Lower leg skin (tissue), 4 donors: ENCODE results near the gene EHD4. TPM values are rescaled to one million over a fixed set of nuclear protein-coding genes. Genes with fewer than 3 reads are reported as not detected.

Experiments
- DNase-seq, 2 donors: peaks; one replicate each; pipeline ENCODE4 v3.0.0-alpha.2; 2019; ENCODE audit warnings: low spot score in 2 of 2
- H3K4me3 ChIP-seq: fragments of 200-600 bp; sonication (generic); 2 replicates; pipeline ENCODE4 v1.5.1; 2017; ENCODE audit warnings: mild to moderate bottlenecking, low read depth; ENCODE audit not compliant: poor library complexity, severe bottlenecking
- POLR2A ChIP-seq, 2 donors: fragments of 450-650 bp; IDR thresholded peaks; one replicate each; pipeline ENCODE4 v1.6.1; 2016 to 2017; ENCODE audit warnings: antibody characterized with exemption in 2 of 2, mild to moderate bottlenecking in 1 of 2, moderate library complexity in 1 of 2
- WGBS, 2 donors: methylation state at CpG; one replicate each; pipeline ENCODE4 v1.1.5; 2018; 5-methylcytosine and 5-hydroxymethylcytosine counted together
- intact Hi-C: fragments of 100-400 bp; cut with DNase I; formaldehyde crosslinking; loops from one replicate; pipeline ENCODE4 v1.15.0; 2023; ENCODE audit warnings: low total_unique reads
- total RNA-seq, 4 donors: library from RNA; depleted of rRNA; stranded (reverse); fragments of >200 nt; gene quantifications; one replicate each; pipeline ENCODE4 v1.1.0, GENCODE V29; 2016
- TF ChIP-seq, protein P1 (sequence below), 3 donors: fragments of 450-650 bp; IDR thresholded peaks; one replicate each; pipeline ENCODE4 v1.5.1; 2016; ENCODE audit warnings: antibody characterized with exemption in 3 of 3, mild to moderate bottlenecking in 3 of 3, moderate library complexity in 2 of 3

Gene EHD4
- total RNA-seq, 4 donors from 2014 or later, result 19.6 to 27.3 (median 23.3) TPM

DNA sequence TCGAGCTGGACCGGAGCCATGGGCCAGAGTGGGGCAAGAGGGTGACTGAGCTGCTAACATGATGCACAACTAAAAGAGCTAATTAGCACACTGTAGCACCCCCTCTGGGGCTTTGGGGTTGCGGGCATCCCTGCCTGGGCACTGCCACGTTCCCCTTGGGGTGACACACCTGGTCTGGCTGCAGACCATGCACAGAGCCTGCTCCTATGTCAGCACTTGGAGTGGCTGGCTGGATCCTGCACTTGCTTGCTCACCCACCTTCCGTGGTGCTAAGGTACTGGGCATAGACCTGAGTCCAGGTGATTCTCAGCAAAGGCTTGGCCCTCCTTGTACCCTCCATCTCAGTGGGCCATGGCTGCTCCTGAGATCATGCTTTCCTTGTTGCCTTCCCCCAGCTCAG lies 65.7 kb downstream of the EHD4 start:
- DNase-seq, result no peak
- TF ChIP-seq, protein P1, sequence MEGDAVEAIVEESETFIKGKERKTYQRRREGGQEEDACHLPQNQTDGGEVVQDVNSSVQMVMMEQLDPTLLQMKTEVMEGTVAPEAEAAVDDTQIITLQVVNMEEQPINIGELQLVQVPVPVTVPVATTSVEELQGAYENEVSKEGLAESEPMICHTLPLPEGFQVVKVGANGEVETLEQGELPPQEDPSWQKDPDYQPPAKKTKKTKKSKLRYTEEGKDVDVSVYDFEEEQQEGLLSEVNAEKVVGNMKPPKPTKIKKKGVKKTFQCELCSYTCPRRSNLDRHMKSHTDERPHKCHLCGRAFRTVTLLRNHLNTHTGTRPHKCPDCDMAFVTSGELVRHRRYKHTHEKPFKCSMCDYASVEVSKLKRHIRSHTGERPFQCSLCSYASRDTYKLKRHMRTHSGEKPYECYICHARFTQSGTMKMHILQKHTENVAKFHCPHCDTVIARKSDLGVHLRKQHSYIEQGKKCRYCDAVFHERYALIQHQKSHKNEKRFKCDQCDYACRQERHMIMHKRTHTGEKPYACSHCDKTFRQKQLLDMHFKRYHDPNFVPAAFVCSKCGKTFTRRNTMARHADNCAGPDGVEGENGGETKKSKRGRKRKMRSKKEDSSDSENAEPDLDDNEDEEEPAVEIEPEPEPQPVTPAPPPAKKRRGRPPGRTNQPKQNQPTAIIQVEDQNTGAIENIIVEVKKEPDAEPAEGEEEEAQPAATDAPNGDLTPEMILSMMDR (IDR thresholded peaks at IDR 0.05), result no peak
- TF ChIP-seq POLR2A (IDR thresholded peaks at IDR 0.05), result no peak
- no peak overlapping the region for H3K4me3 ChIP-seq
- intact Hi-C loops, result no loop called here
- 93 to 94% methylated on average over 4 to 5 of the region's 5 CpGs for WGBS, 2 donors

DNA sequence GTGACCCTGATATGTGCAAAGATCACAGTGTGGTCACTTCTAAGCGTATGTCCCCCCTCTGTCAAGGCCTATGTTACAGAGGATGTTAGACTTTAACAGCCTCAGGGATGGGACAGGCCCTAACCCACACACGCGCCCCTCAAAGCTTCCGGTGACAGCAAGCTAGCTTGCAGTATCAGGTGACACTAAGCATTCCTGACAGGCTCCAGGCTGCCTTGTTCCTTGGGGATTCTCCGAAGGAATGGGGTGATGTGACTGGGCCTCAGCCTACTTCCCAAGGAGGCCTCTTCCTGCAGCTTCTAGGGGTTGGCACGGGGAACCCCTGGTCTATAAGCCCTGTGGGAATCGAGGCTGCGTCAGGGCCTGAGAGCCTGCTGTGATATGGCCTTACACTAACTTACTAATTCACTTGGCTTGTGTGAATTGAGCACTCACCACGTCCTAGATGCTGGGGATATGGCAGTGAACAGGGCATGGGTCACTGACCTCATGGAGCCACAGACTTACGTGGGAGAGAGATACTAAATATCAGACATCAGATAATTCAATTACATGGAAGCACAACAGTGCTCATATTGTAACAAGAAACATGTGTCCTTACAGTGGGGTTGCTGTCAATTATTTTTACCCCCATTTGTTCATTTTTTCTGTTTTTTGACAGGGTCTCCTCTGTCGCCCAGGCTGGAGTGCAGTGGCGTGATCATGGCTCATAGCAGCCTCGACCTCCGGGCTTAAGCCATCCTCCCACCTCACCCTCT lies 67.1 kb downstream of the EHD4 start:
- WGBS, 2 donors, result 83 to 90% methylated on average over 12 to 14 of the region's 14 CpGs
- intact Hi-C loops, result no loop called here
- DNase-seq, result no peak
- TF ChIP-seq, protein P1 (IDR thresholded peaks at IDR 0.05), result no peak
- no peak for TF ChIP-seq POLR2A (IDR thresholded peaks at IDR 0.05)
- no peak overlapping the region for H3K4me3 ChIP-seq

DNA sequence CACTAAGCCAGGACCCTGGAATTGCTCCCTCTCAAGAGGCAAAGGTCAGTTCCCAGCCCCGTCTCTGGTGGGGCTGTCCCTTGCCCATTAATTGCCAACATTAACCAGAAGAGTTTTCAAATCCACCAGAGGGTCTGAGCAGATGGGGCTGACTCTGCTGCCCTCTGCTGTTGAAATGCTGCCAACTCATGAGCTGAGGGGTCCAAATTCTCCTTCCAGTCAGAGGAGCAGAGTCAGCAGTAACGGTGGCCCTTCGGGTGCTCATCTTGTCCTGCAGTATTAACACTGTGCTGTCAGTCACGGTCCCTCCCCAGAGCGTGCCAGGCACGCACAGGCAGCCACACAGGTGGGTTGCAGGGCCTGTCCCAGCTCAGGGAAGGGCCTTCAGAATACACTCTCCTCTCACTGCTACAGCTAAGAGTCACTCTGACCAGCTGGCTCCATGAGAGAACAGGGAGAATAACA lies 67.8 kb downstream of the EHD4 start:
- WGBS, 2 donors, result 10 to 25% methylated on average over 3 to 6 of the region's 6 CpGs
- TF ChIP-seq, protein P1 (IDR thresholded peaks at IDR 0.05), result no peak
- TF ChIP-seq POLR2A (IDR thresholded peaks at IDR 0.05), result no peak
- intact Hi-C loops, result no loop called here
- peak in 1 of 2 donors; percentile 55 for DNase-seq
- H3K4me3 ChIP-seq, result no peak overlapping the region

DNA sequence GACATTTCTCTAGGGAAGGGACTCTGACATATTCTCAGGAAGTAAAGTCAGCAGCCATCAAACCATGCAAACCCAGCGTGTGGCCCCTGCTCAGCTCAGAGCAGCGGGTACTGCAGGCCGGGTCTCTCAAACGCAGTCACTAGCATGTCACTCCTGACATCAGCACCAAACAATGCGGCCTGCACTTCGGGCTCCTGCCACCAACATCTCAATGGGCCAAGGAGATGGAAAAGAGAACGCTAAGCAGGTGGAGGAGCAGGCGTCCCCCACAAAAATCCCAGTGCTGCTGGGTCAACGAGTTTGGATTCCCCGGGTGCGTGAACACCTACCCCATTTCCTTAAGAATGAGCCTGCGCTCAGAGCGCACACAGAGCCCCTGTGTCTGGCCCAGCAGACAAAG lies 68.6 kb downstream of the EHD4 start:
- TF ChIP-seq, protein P1 (IDR thresholded peaks at IDR 0.05), result no peak
- no peak for TF ChIP-seq POLR2A (IDR thresholded peaks at IDR 0.05)
- H3K4me3 ChIP-seq, result no peak overlapping the region
- intact Hi-C loops, result no loop called here
- no peak for DNase-seq
- 87 to 89% methylated on average over 13 of the region's 13 CpGs for WGBS, 2 donors

DNA sequence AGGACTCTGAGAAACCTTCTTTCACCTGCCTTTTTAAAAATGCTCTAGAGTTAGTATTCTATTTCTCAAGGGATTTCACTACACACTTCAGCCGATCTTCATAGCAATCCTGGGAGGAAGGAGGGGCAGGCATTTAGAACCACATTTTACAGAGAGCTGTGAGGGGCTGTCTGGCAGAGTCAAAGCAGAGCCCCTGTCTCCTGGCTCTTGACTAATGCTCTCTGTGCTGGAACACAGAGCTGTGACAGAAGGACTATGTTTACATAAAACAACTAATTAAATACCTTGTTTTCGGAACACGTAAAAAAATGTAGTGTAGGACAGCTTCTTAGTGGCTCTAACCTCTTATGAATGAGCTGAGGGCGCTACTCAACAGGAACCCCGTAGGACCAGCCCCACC lies 70.9 kb downstream of the EHD4 start:
- TF ChIP-seq POLR2A (IDR thresholded peaks at IDR 0.05), result no peak
- no peak overlapping the region for H3K4me3 ChIP-seq
- 88 to 90% methylated on average over 5 of the region's 5 CpGs for WGBS, 2 donors
- DNase-seq, result no peak
- intact Hi-C loops, result no loop called here

DNA sequence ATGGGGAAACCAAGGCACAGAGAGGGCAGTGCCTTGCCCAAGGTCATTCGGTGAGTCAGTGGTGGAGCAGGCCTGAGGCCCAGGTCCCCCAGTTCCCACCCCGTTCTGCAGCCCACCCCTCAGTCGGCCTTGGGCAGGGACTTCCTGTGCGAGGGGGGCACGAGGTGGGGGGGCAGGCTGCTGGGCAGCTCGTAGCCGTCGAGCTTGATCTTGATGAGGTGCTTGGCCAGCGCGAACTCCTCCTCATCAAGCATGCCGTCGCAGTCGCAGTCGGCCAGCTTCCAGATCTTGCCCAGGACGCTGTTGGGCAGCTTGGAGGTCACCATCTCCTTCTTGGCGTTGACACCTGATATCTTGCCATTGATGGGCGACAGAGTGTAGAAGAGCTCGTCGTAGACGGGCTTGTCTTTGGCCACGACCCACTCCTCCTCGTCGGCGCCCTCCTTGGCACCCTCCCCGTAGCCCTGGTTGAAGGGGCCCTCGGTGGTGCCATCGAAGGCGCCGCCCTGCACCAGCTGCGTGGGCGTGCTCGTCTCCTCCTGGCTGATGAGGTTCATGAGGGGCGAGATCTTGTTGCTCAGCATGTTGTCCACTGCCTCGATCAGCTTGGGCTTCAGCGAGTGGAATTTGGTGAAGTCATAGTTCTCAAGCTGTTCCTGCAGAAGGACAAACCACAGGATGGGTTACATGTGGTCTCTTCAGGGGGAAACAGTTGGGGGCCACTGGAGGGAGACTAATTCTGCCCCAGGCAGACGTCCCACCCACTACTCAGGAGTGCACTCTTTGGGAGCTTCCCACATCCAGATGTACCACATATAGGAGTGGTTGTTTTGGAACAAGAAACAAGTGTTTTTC lies 71.6 kb downstream of the EHD4 start:
- intact Hi-C loops, result no loop called here
- TF ChIP-seq, protein P1 (IDR thresholded peaks at IDR 0.05), result no peak
- TF ChIP-seq POLR2A (IDR thresholded peaks at IDR 0.05), result no peak
- no peak for DNase-seq
- 87 to 90% methylated on average over 30 to 36 of the region's 36 CpGs for WGBS, 2 donors
- no peak overlapping the region for H3K4me3 ChIP-seq
